IPS-15b (cell line): ENCODE results near the gene SF1.
"Not testable (repeated sequence)": the region's sequence is repeated elsewhere in the genome, so short reads cannot be mapped to it uniquely, and the experiment has no call there.

Experiments used
- H3K27me3 ChIP-seq: one replicate; pipeline ENCODE4 v1.6.1; 2013; ENCODE audit warnings: low read length; ENCODE audit not compliant: control insufficient read depth, insufficient read depth
- H3K36me3 ChIP-seq: one replicate; pipeline ENCODE4 v1.6.1; 2013; ENCODE audit warnings: low read length; ENCODE audit not compliant: control insufficient read depth, insufficient read depth
- H3K4me1 ChIP-seq: one replicate; pipeline ENCODE4 v1.6.1; 2013; ENCODE audit warnings: mild to moderate bottlenecking, low read length; ENCODE audit not compliant: control insufficient read depth, insufficient read depth
- H3K4me3 ChIP-seq: one replicate; pipeline ENCODE4 v1.5.1; 2013; ENCODE audit warnings: low read depth, low read length
- H3K9ac ChIP-seq: one replicate; pipeline ENCODE4 v1.6.1; 2013; ENCODE audit warnings: low read depth, mild to moderate bottlenecking, low read length
- H3K9me3 ChIP-seq: one replicate; pipeline ENCODE4 v1.6.1; 2013; ENCODE audit warnings: mild to moderate bottlenecking, low read length; ENCODE audit not compliant: control insufficient read depth, insufficient read depth

Gene SF1, protein sequence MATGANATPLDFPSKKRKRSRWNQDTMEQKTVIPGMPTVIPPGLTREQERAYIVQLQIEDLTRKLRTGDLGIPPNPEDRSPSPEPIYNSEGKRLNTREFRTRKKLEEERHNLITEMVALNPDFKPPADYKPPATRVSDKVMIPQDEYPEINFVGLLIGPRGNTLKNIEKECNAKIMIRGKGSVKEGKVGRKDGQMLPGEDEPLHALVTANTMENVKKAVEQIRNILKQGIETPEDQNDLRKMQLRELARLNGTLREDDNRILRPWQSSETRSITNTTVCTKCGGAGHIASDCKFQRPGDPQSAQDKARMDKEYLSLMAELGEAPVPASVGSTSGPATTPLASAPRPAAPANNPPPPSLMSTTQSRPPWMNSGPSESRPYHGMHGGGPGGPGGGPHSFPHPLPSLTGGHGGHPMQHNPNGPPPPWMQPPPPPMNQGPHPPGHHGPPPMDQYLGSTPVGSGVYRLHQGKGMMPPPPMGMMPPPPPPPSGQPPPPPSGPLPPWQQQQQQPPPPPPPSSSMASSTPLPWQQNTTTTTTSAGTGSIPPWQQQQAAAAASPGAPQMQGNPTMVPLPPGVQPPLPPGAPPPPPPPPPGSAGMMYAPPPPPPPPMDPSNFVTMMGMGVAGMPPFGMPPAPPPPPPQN

GRCh38 chr11:64778473-64779298 lies at the start of gene SF1:
Gene SF1 (minus strand): TSS chr11:64778542. CDS start chr11:64778392, 150 bp downstream.
- no peaks in the 10 kb centered on the region for H3K27me3 ChIP-seq
- H3K9me3 ChIP-seq = no peaks in the 10 kb centered on the region
- H3K4me3 ChIP-seq = peak within 1 kb of the TSS; percentile 77
- H3K9ac ChIP-seq = peak within 1 kb of the TSS; percentile 80
- H3K36me3 ChIP-seq = peaks cover 23% of the 10 kb centered on the region
- H3K4me1 ChIP-seq = peaks cover 7% of the 10 kb centered on the region

DNA sequence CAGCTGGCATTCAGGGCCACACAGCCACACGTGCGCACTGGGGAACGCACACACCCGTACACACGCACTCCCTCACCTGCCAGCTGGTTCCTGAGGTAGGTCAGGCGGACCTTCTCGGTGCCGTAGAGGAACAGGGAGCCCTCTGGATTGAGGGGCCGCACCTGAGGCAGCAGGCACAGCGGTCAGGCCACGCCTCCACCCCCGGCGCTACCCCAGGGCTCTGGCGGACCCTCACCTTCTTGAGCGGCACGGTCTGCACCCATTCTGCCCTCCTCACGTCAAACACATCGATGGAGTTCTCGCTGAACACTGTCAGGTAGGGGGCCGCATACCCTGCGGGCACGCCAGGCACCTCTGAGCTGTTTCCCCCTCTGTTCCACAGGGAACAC lies 49.1 kb upstream of the SF1 start:
- no peak overlapping the region for H3K4me3 ChIP-seq
- H3K9ac ChIP-seq = no peak overlapping the region
- H3K4me1 ChIP-seq = no peaks in the 10 kb centered on the region
- peaks cover 50% of the 10 kb centered on the region for H3K36me3 ChIP-seq
- no peaks in the 10 kb centered on the region for H3K9me3 ChIP-seq
- H3K27me3 ChIP-seq = no peaks in the 10 kb centered on the region

GRCh38 chr11:64826578-64827450 lies 48.5 kb upstream of the SF1 start:
- H3K27me3 ChIP-seq = no peaks in the 10 kb centered on the region
- no peak overlapping the region for H3K4me3 ChIP-seq
- H3K4me1 ChIP-seq = no peaks in the 10 kb centered on the region
- no peak overlapping the region for H3K9ac ChIP-seq
- no peaks in the 10 kb centered on the region for H3K9me3 ChIP-seq
- peaks cover 45% of the 10 kb centered on the region for H3K36me3 ChIP-seq

- no peak overlapping the region for H3K9ac ChIP-seq
- H3K9me3 ChIP-seq = no peaks in the 10 kb centered on the region
- H3K36me3 ChIP-seq = peaks cover 40% of the 10 kb centered on the region
- H3K4me1 ChIP-seq = no peaks in the 10 kb centered on the region
- no peak overlapping the region for H3K4me3 ChIP-seq
- no peaks in the 10 kb centered on the region for H3K27me3 ChIP-seq
Observed at GRCh38 chr11:64826062-64826461, 47.7 kb upstream of the SF1 start.

DNA sequence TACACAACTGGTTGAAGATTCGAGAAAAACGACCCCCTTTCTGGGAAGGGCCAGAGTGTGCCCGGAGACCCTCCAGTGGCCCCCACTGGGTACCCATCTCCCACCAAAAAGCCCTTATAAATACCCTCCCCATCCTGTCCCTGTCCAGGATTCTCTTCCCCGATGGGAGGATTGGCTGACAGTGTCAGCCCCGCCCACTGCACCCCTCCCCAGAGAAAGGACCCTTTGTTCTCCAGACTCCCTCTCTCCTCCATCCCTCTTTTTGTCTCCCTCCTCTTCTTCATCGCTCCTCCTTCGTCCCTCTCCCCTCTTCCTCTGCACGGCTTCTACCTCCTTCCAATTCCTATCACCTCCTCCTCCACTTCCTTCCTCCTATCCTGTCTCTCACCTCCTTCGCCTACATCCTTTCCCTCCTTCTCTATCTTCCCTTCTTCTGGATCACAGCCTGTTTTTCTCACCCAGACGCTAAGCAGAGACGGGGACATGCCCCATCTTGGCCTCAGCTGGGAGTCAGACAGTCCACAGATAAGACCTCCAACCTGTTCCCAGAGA lies 45.3 kb upstream of the SF1 start:
- Histone ChIP-seq H3K9me3 (no peaks in the 10 kb centered on the region), H3K27me3 (no peaks in the 10 kb centered on the region)

GRCh38 chr11:64817476-64817875 lies 39.1 kb upstream of the SF1 start:
- no peaks in the 10 kb centered on the region for H3K36me3 ChIP-seq
- H3K4me1 ChIP-seq = no peaks in the 10 kb centered on the region
- H3K27me3 ChIP-seq = no peaks in the 10 kb centered on the region
- H3K4me3 ChIP-seq = no peak overlapping the region
- no peaks in the 10 kb centered on the region for H3K9me3 ChIP-seq
- H3K9ac ChIP-seq = no peak overlapping the region

More for the DNA sequence above, 45.3 kb upstream of the SF1 start:
- H3K4me3 ChIP-seq = no peak overlapping the region
- no peak overlapping the region for H3K9ac ChIP-seq
- no peaks in the 10 kb centered on the region for H3K4me1 ChIP-seq
- peaks cover 24% of the 10 kb centered on the region for H3K36me3 ChIP-seq

GRCh38 chr11:64815433-64815832 lies 37.1 kb upstream of the SF1 start:
- not testable (repeated sequence) for H3K9ac ChIP-seq, H3K36me3 ChIP-seq, H3K4me3 ChIP-seq, H3K4me1 ChIP-seq, H3K27me3 ChIP-seq, H3K9me3 ChIP-seq

DNA sequence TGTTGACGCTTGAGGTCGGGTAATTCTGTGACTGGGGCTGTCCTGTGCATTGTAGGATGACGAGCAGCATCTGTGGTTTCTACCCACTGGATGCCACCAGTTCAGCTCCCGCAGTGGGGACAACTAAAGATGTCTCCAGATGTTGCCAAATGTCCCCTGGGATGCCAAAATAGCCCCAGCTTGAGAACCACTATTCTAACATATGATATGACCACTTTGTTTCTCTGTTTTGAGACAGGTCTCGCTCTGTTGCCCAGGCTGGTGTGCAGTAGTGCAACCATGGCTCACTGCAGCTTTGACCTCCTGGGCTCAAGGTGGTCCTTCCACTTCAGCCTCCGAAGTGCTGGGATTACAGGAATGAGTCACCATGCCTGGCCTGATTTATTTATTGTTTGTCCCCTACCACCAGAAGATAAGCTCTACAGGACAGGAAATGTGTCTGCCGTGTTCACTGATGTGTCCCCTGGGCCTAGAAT lies 36.4 kb upstream of the SF1 start:
- Histone ChIP-seq H3K4me3 (no peak overlapping the region), H3K4me1 (no peaks in the 10 kb centered on the region), H3K27me3 (no peaks in the 10 kb centered on the region), H3K36me3 (no peaks in the 10 kb centered on the region), H3K9me3 (no peaks in the 10 kb centered on the region), H3K9ac (no peak overlapping the region)

DNA sequence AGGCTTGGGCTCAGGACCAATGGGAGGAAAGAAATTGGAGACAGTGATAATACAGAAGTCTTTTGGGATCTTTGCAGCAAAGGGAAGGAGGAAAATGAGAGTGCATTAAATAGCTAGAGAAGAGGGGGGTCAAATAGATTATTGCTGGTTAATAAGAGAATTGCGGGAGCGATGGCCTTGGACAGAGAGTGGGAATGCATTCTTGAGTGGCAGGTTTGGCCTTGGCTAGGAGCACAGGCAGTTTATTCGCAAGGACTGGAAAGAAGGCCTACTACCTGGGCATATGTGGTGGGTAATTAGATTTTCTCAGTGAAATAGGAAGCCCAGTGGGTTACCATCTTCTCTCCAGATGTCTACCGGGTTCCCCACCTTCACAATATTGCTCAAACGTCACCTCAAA lies 35.5 kb upstream of the SF1 start:
- no peaks in the 10 kb centered on the region for H3K9me3 ChIP-seq
- no peak overlapping the region for H3K9ac ChIP-seq
- no peak overlapping the region for H3K4me3 ChIP-seq
- no peaks in the 10 kb centered on the region for H3K27me3 ChIP-seq
- no peaks in the 10 kb centered on the region for H3K36me3 ChIP-seq
- peaks cover 3% of the 10 kb centered on the region for H3K4me1 ChIP-seq

GRCh38 chr11:64810891-64811272 lies 32.5 kb upstream of the SF1 start:
- Histone ChIP-seq H3K4me1 (peaks cover 3% of the 10 kb centered on the region), H3K9me3 (no peaks in the 10 kb centered on the region), H3K9ac (no peak overlapping the region), H3K27me3 (no peaks in the 10 kb centered on the region), H3K4me3 (peak overlapping the region; percentile 53), H3K36me3 (peaks cover 17% of the 10 kb centered on the region)
